Upper lobe of left lung (tissue), 4 donors: ENCODE data around the gene CTNNBIP1.

ENCODE experiments used
- CTCF ChIP-seq, 6 experiments: fragments of 450-650 bp in 4 of 6; fragments of 200-600 bp in 2 of 6; sonication (generic) in 2 of 6; IDR thresholded peaks; one replicate each; pipeline ENCODE4 v1.5.1; 2016 to 2019; ENCODE audit warnings: antibody characterized with exemption in 6 of 6
- POLR2A ChIP-seq, 4 donors: fragments of 450-650 bp; IDR thresholded peaks; one replicate each; pipeline ENCODE4 v1.5.1; 2016 to 2017; ENCODE audit warnings: antibody characterized with exemption in 4 of 4, mild to moderate bottlenecking in 2 of 4

DNA sequence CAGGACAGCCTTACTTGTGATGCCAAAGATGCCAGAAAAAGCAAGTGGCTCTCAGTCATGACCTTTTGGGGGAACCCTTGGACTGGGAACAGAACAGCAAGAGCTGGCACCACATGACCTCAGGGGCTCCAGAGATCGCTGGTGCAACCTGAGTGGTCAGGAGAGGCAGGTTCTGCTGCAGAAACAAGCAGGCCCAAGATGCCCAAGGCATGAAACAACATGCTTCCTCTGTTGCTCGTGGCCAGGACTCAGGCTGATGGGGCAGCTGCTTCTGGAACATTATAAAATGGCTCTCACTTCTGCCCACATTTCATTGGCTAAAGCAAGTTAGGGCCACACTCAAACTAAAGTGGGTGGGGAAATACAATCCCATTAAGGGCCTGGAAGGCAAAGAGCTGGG, 68.6 kb downstream of the CTNNBIP1 start:
- no peak for TF ChIP-seq CTCF (IDR thresholded peaks at IDR 0.05)
- TF ChIP-seq POLR2A (IDR thresholded peaks at IDR 0.05): no peak
